K562 (cell line): ENCODE results near the gene ARHGDIB. TPM values are rescaled to one million over a fixed set of nuclear protein-coding genes. Genes with fewer than 3 reads are reported as not detected.

Experiments used
- ATAC-seq: fragments of 200-7000 bp; cut with Tn5 transposase; 3 replicates; pipeline ENCODE4 v1.9.1; 2020; ENCODE audit warnings: moderate library complexity
- BruUV-seq: library from RNA; stranded (reverse); fragments of 400-500 nt; replicated peaks from 2 replicates; lab custom pipeline; 2021; lab: Mats Ljungman, UMichigan
- CTCF ChIA-PET: fragments of 300-600 bp; formaldehyde crosslinking; extraction: SDS; loops from one replicate; lab custom pipeline; 2021; ENCODE audit warnings: low intra/inter-chr PET ratio; lab: Yijun Ruan, JAX
- POLR2A ChIA-PET: fragments of 300-600, 350-650 bp; sonication (Branson Sonifier 250); formaldehyde crosslinking; extraction: SDS; loops from one replicate; lab custom pipeline; 2021; ENCODE audit warnings: antibody characterized with exemption, inconsistent platforms; lab: Yijun Ruan, JAX
- DNase-seq, 4 experiments: peaks; one replicate each; pipeline versions ENCODE4 v3.0.0 to v3.0.0-alpha.2; 2011 to 2018; ENCODE audit warnings: low spot score in 3 of 4, mixed read lengths in 3 of 4; ENCODE audit errors: extremely low read depth in 1 of 4
- FAIRE-seq: peaks from 2 replicates; lab custom pipeline; 2011; peaks lifted over from hg19 to GRCh38; lab: Jason Lieb, UNC
- H2AFZ ChIP-seq: 2 replicates; pipeline ENCODE4 v1.6.0; 2011; ENCODE audit warnings: low read depth, low read length, control low read depth, inconsistent platforms
- H3K27ac ChIP-seq: fragments of 200-600 bp; 3 replicates; pipeline ENCODE4 v1.8.0; 2011; ENCODE audit warnings: low read depth, mild to moderate bottlenecking, control low read depth, inconsistent platforms, low read length, moderate library complexity, mixed read lengths; ENCODE audit errors: extremely low read depth
- H3K27me3 ChIP-seq, 2 experiments: fragments of 300-600 bp in 1 of 2; 2 replicates in 1 of 2; 3 replicates in 1 of 2; pipeline versions ENCODE4 v1.6.0 to v1.8.0; 2011; ENCODE audit warnings: inconsistent platforms in 2 of 2, low read length in 2 of 2, mild to moderate bottlenecking in 1 of 2, mixed read lengths in 1 of 2, moderate library complexity in 1 of 2; ENCODE audit not compliant: control insufficient read depth in 2 of 2, insufficient read depth in 2 of 2
- H3K36me3 ChIP-seq: fragments of 300-600 bp; 3 replicates; pipeline ENCODE4 v1.8.0; 2011; ENCODE audit warnings: mild to moderate bottlenecking, low read length, inconsistent platforms; ENCODE audit not compliant: control insufficient read depth, insufficient read depth
- H3K4me1 ChIP-seq, 2 experiments: fragments of 200-600 bp in 1 of 2; replicated peaks in 1 of 2; 2 replicates in 1 of 2; 3 replicates in 1 of 2; pipeline versions ENCODE4 v1.5.1 to v1.8.0; 2011; ENCODE audit warnings: inconsistent platforms in 2 of 2, low read length in 2 of 2, mild to moderate bottlenecking in 1 of 2, mixed read lengths in 1 of 2, moderate library complexity in 1 of 2; ENCODE audit not compliant: control insufficient read depth in 2 of 2, insufficient read depth in 2 of 2
- H3K4me2 ChIP-seq: 2 replicates; pipeline ENCODE4 v1.6.1; 2011; ENCODE audit warnings: low read length, control low read depth, inconsistent platforms, mixed read lengths; ENCODE audit not compliant: insufficient read depth
- H3K4me3 ChIP-seq: fragments of 200-600 bp; sonication (generic), shearing (Covaris generic); 2 replicates; pipeline ENCODE4 v1.5.1; 2016; ENCODE audit warnings: control low read depth, inconsistent platforms
- H3K79me2 ChIP-seq: fragments of 200-600 bp; 3 replicates; pipeline ENCODE4 v1.8.0; 2011; ENCODE audit warnings: low read length, inconsistent platforms; ENCODE audit not compliant: control insufficient read depth, insufficient read depth
- H3K9ac ChIP-seq, 2 experiments: 2 replicates each; pipeline versions ENCODE4 v1.6.0 to v1.6.1; 2011; ENCODE audit warnings: low read depth in 2 of 2, low read length in 2 of 2, control low read depth in 1 of 2, inconsistent platforms in 1 of 2, mild to moderate bottlenecking in 1 of 2, mixed read lengths in 1 of 2; ENCODE audit not compliant: insufficient read depth in 1 of 2
- H3K9me1 ChIP-seq: one replicate; pipeline ENCODE4 v1.6.0; 2011; ENCODE audit warnings: inconsistent platforms, mild to moderate bottlenecking, low read length, moderate library complexity; ENCODE audit not compliant: control insufficient read depth, insufficient read depth
- H3K9me3 ChIP-seq: replicated peaks from 2 replicates; pipeline ENCODE4 v1.5.1; 2011; ENCODE audit warnings: low read depth, low read length, inconsistent platforms; ENCODE audit not compliant: control insufficient read depth, insufficient read depth
- H4K20me1 ChIP-seq: replicated peaks from 2 replicates; pipeline ENCODE4 v1.6.1; 2011; ENCODE audit warnings: low read length, inconsistent platforms, mixed read lengths; ENCODE audit not compliant: control insufficient read depth, insufficient read depth
- CTBP1 ChIP-seq: fragments of 450-650 bp; IDR thresholded peaks from 2 replicates; pipeline ENCODE4 v1.6.1; 2016; ENCODE audit warnings: borderline replicate concordance
- HIVEP1 ChIP-seq: fragments of 250-450 bp; sonication (Bioruptor Pico); IDR thresholded peaks from 2 replicates; pipeline ENCODE4 v1.4.0; 2020; ENCODE audit warnings: mild to moderate bottlenecking
- HMG20B ChIP-seq: fragments of 250-450 bp; sonication (Bioruptor Pico); IDR thresholded peaks from 2 replicates; pipeline ENCODE4 v1.5.0; 2021; ENCODE audit warnings: mild to moderate bottlenecking
- KLF6 ChIP-seq: fragments of 250-450 bp; sonication (Bioruptor Pico); IDR thresholded peaks from 2 replicates; pipeline ENCODE4 v1.4.0; 2020; ENCODE audit warnings: mild to moderate bottlenecking, moderate library complexity, borderline replicate concordance
- MYC ChIP-seq, 2 experiments: fragments of 250-450 bp in 1 of 2; sonication (Bioruptor Pico) in 1 of 2; IDR thresholded peaks; 2 replicates each; pipeline versions ENCODE4 v1.5.1 to v1.6.1; 2012 to 2021; ENCODE audit warnings: low read depth in 2 of 2, borderline replicate concordance in 1 of 2, improper control_type of control experiment in 1 of 2, low read length in 1 of 2, mild to moderate bottlenecking in 1 of 2, moderate library complexity in 1 of 2
- OTX1 ChIP-seq: fragments of 450-650 bp; formaldehyde crosslinking; IDR thresholded peaks from 2 replicates; pipeline ENCODE4 v1.4.0; 2022; ENCODE audit warnings: mild to moderate bottlenecking
- RNF2 ChIP-seq: sonication (generic); IDR thresholded peaks from 2 replicates; pipeline ENCODE4 v1.6.1; 2016
- SAP30 ChIP-seq: fragments of 200-600 bp; sonication (generic); IDR thresholded peaks from 2 replicates; pipeline ENCODE4 v1.6.1; 2012; ENCODE audit warnings: borderline replicate concordance, low read depth, mild to moderate bottlenecking, moderate library complexity, low read length, control low read depth, inconsistent platforms; ENCODE audit not compliant: insufficient read depth, poor library complexity, severe bottlenecking
- USF1 ChIP-seq: sonication (generic); formaldehyde crosslinking; IDR thresholded peaks from 2 replicates; pipeline ENCODE4 v1.9.0; 2022; ENCODE audit warnings: mild to moderate bottlenecking, missing genetic modification reagents
- YY1 ChIP-seq, 3 experiments: IDR thresholded peaks; 2 replicates each; pipeline ENCODE4 v1.6.1; 2011; ENCODE audit warnings: low read length in 2 of 3, mild to moderate bottlenecking in 2 of 3, moderate library complexity in 2 of 3, borderline replicate concordance in 1 of 3, control low read depth in 1 of 3, low read depth in 1 of 3; ENCODE audit not compliant: insufficient read depth in 3 of 3, insufficient replicate concordance in 2 of 3, control insufficient read depth in 1 of 3, insufficient read length in 1 of 3; ENCODE audit errors: extremely low read depth in 1 of 3
- ZNF121 ChIP-seq: sonication (generic); formaldehyde crosslinking; conservative IDR thresholded peaks from 2 replicates; pipeline ENCODE4 v1.8.0; 2022; ENCODE audit warnings: missing genetic modification reagents
- ZNF184 ChIP-seq: sonication (generic); formaldehyde crosslinking; IDR thresholded peaks from 2 replicates; pipeline ENCODE4 v1.5.0; 2020; ENCODE audit warnings: missing genetic modification reagents
- ZNF512 ChIP-seq: IDR thresholded peaks from 2 replicates; pipeline ENCODE4 v1.6.1; 2016; ENCODE audit warnings: missing genetic modification characterization, missing compliant biosample characterization
- ZNF518B ChIP-seq: fragments of 250-450 bp; sonication (Bioruptor Pico); IDR thresholded peaks from 2 replicates; pipeline ENCODE4 v1.5.0; 2021; ENCODE audit warnings: mild to moderate bottlenecking, moderate library complexity
- WGBS: fragments of 100-300 bp; shearing (Covaris generic); methylation state at CpG from one replicate; pipeline ENCODE4 v1.1.6; 2016; ENCODE audit warnings: low coverage, mixed read lengths; ENCODE audit not compliant: insufficient coverage; ENCODE audit errors: missing lambda C conversion rate; 5-methylcytosine and 5-hydroxymethylcytosine counted together
- in situ Hi-C: fragments of 300-500 bp; cut with MboI; formaldehyde crosslinking; loops from 4 replicates; pipeline ENCODE4 v1.15.0; 2018; ENCODE audit warnings: inconsistent platforms, mixed read lengths
- intact Hi-C: fragments of 100-400 bp; cut with micrococcal nuclease; formaldehyde crosslinking; loops from 2 replicates; pipeline ENCODE4 v1.14.2; 2022
- polyA plus RNA-seq, 8 experiments: library from polyadenylated mRNA; depleted of rRNA in 4 of 8; stranded (reverse) in 5 of 8; unstranded in 3 of 8; fragments of >200 nt; fragmentation: Nextera tagmentation in 2 of 8; fragmentation: Illumina TruSeq in 1 of 8; extraction: Ambion mirVana in 2 of 8; extraction: Trizol in 1 of 8; gene quantifications; 2 replicates each; pipeline versions ENCODE4 v1.2.1 to v1.2.3, GENCODE V29; 2011 to 2014; ENCODE audit warnings: inconsistent platforms in 1 of 8, missing spikeins in 1 of 8
- total RNA-seq, 7 experiments: library from RNA; depleted of rRNA in 6 of 7; stranded (reverse); fragments of >200 nt in 6 of 7; fragmentation: Illumina TruSeq in 2 of 7; extraction: Trizol in 2 of 7; gene quantifications; 2 replicates each; pipeline versions ENCODE4 v1.2.1 to v1.2.3, GENCODE V29; 2011 to 2021; ENCODE audit warnings: low replicate concordance in 1 of 7

ARHGDIB gene
- total and polyA plus RNA-seq, 9 of the 15 experiments (the other 6 are each of a cell fraction or from before 2014, with no cell fraction given), result 9.5 to 204 (median 116) TPM

- no peak for TF ChIP-seq ZNF518B (CRISPR knock-in tag)
- no peak for TF ChIP-seq KLF6 (CRISPR knock-in tag)
- no peak for TF ChIP-seq HMG20B (CRISPR knock-in tag)
- no peak for TF ChIP-seq RNF2
- TF ChIP-seq, all 486 proteins: peak for 0
Measured at GRCh38 chr12:14954269-14954668, 7.1 kb downstream of the ARHGDIB start (continued).

- H3K4me1 ChIP-seq, result no peaks in the 10 kb centered on the region; a peak in 2 of 5 replicates
- 0% methylated on average over 1 of the region's 1 CpG for WGBS
- no TSS peak for BruUV-seq
- TF ChIP-seq ZNF512 (peak; percentile 81), CTBP1 (no peak), USF1 (no peak), ZNF184 (CRISPR knock-in tag) (no peak), HIVEP1 (CRISPR knock-in tag) (no peak), YY1 (IDR thresholded peaks at IDR 0.05; ENCODE audit: borderline replicate concordance in 1 of 3, control insufficient read depth in 1 of 3, extremely low read depth in 1 of 3, insufficient read depth in 3 of 3, insufficient read length in 1 of 3, insufficient replicate concordance in 2 of 3, low read depth in 1 of 3, low read length in 2 of 3) (no peak), SAP30 (no peak), MYC (IDR thresholded peaks at IDR 0.05; ENCODE audit: low read depth, low read length) (no peak), MYC (CRISPR knock-in tag; IDR thresholded peaks at IDR 0.05; ENCODE audit: borderline replicate concordance, low read depth) (no peak), ZNF121 (no peak), OTX1 (CRISPR knock-in tag) (0 out of 2 replicates have a peak, but pooled peaks have one; percentile 38)
Measured at GRCh38 chr12:14953752-14954151, 7.6 kb downstream of the ARHGDIB start.

More at GRCh38 chr12:14953752-14954151, 7.6 kb downstream of the ARHGDIB start:
- H3K4me3 ChIP-seq, result no peak overlapping the region
- POLR2A ChIA-PET, result no interaction called here
- intact Hi-C loops (no loop called here), in situ Hi-C loops (loop anchor here (25.0 kb wide), 1 partner anchor 741 kb away; no protein-coding TSS in a partner anchor)
- DNase-seq (no peak), ATAC-seq (no peak), FAIRE-seq (no peak)
- no peaks in the 10 kb centered on the region for H3K9me3 ChIP-seq
- H4K20me1 ChIP-seq, result no peaks in the 10 kb centered on the region
- no peaks in the 10 kb centered on the region for H3K9me1 ChIP-seq
- no peaks in the 10 kb centered on the region for H3K79me2 ChIP-seq
- H3K36me3 ChIP-seq, result peaks cover 14% of the 10 kb centered on the region; the same call in 1 of the 3 replicates
- H3K4me2 ChIP-seq, result no peak overlapping the region
- H3K27me3 ChIP-seq, result no peaks in the 10 kb centered on the region
- no peak overlapping the region for H3K9ac ChIP-seq
- H2AFZ ChIP-seq, result no peak overlapping the region
- CTCF ChIA-PET, result no interaction called here
- no peak overlapping the region for H3K27ac ChIP-seq
